BLaER1 treated with 17β-estradiol and CSF1 and Interleukin-3, amounts not matched to agents 10 nM and 100 nM (cell line): Measurements from ENCODE around the gene FN3KRP.

ENCODE experiments used
- H3K27ac ChIP-seq, 11 experiments: shearing (Covaris generic); formaldehyde crosslinking; 2 replicates each; pipeline ENCODE4 v1.8.1; 2022
- H3K27me3 ChIP-seq, 11 experiments: shearing (Covaris generic); formaldehyde crosslinking; 2 replicates each; pipeline ENCODE4 v1.8.1; 2022
- H3K36me3 ChIP-seq, 11 experiments: shearing (Covaris generic); formaldehyde crosslinking; 2 replicates each; pipeline ENCODE4 v1.8.1; 2022
- H3K4me1 ChIP-seq, 10 experiments: shearing (Covaris generic); formaldehyde crosslinking; 2 replicates each; pipeline ENCODE4 v1.8.1; 2022
- H3K4me2 ChIP-seq, 11 experiments: shearing (Covaris generic); formaldehyde crosslinking; 2 replicates each; pipeline ENCODE4 v1.8.1; 2022
- H3K4me3 ChIP-seq, 10 experiments: shearing (Covaris generic); formaldehyde crosslinking; 2 replicates each; pipeline ENCODE4 v1.8.1; 2022
- H3K9ac ChIP-seq, 11 experiments: shearing (Covaris generic); formaldehyde crosslinking; 2 replicates each; pipeline ENCODE4 v1.8.1; 2022
- H3K9me3 ChIP-seq, 11 experiments: shearing (Covaris generic); formaldehyde crosslinking; replicated peaks in 1 of 11; 2 replicates each; pipeline ENCODE4 v1.8.1; 2022
- H4K20me1 ChIP-seq, 11 experiments: shearing (Covaris generic); formaldehyde crosslinking; 2 replicates each; pipeline ENCODE4 v1.8.1; 2022
- Cebpa-rat ChIP-seq, 11 experiments: shearing (Covaris generic); IDR thresholded peaks; 2 replicates each; pipeline ENCODE4 v1.8.1; 2022

The FN3KRP gene

GRCh38 chr17:82751571-82752370, 35.3 kb downstream of the FN3KRP start, which contains the start of gene TBCD:
Gene TBCD (plus strand): TSS chr17:82752065. CDS start chr17:82752194, 129 bp downstream.
- peak within 1 kb of the TSS; percentile 82 to 92 (median 86) for H3K9ac ChIP-seq
- peaks cover 21 to 36% (median 28%) of the 10 kb centered on the region in 10 experiments for H3K4me1 ChIP-seq
- H3K27me3 ChIP-seq, result no peaks in the 10 kb centered on the region
- H3K36me3 ChIP-seq, result peaks cover 0 to 34% (median 22%) of the 10 kb centered on the region in 11 experiments; a peak in 19 of 22 replicates
- H3K9me3 ChIP-seq, result peaks cover 9 to 37% (median 35%) of the 10 kb centered on the region in 11 experiments; a peak in 20 of 22 replicates
- peaks cover 0 to 48% (median 42%) of the 10 kb centered on the region in 11 experiments; a peak in 16 of 22 replicates for H4K20me1 ChIP-seq
- H3K4me3 ChIP-seq, result peak within 1 kb of the TSS; percentile 77 to 99 (median 94)
- H3K4me2 ChIP-seq, result peak within 1 kb of the TSS; percentile 85 to 100 (median 98)
- no peak for TF ChIP-seq Cebpa-rat (IDR thresholded peaks at IDR 0.05)
- H3K27ac ChIP-seq, result peak within 1 kb of the TSS; percentile 64 to 93 (median 87); a peak in 21 of 22 replicates

GRCh38 chr17:82752371-82753200, 36.1 kb downstream of the FN3KRP start:
- H3K9ac ChIP-seq, result peak overlapping the region; percentile 82 to 92 (median 86)
- H3K4me3 ChIP-seq, result peak overlapping the region; percentile 77 to 99 (median 94)
- H3K27ac ChIP-seq, result peak overlapping the region; percentile 64 to 93 (median 87); a peak in 21 of 22 replicates
- peaks cover 0 to 56% (median 42%) of the 10 kb centered on the region in 11 experiments; a peak in 16 of 22 replicates for H4K20me1 ChIP-seq
- TF ChIP-seq Cebpa-rat (IDR thresholded peaks at IDR 0.05), result no peak
- H3K4me1 ChIP-seq, result peaks cover 21 to 36% (median 28%) of the 10 kb centered on the region in 10 experiments
- peaks cover 0 to 38% (median 25%) of the 10 kb centered on the region in 11 experiments; a peak in 19 of 22 replicates for H3K36me3 ChIP-seq
- H3K4me2 ChIP-seq, result peak overlapping the region; percentile 85 to 100 (median 98)
- H3K27me3 ChIP-seq, result no peaks in the 10 kb centered on the region
- H3K9me3 ChIP-seq, result peaks cover 1 to 29% (median 28%) of the 10 kb centered on the region in 11 experiments; a peak in 19 of 22 replicates

DNA sequence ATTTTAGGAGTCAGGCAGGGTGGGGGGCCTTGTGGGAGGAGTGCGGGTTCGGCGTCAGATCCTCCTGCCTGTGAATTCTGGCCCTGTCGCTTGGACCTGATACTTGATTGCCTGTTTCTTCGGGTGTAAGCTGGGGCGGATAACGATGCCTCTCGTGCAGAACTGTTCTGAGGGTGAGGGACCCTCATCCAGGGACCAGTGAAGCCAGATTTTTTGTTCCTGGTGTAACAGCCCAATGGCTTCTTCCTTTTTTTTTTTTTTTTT, 36.6 kb downstream of the FN3KRP start:
- peak overlapping the region; percentile 82 to 92 (median 86); a peak in 21 of 22 replicates for H3K9ac ChIP-seq
- H3K9me3 ChIP-seq, result peaks cover 0 to 24% (median 23%) of the 10 kb centered on the region in 11 experiments; a peak in 18 of 22 replicates
- peak overlapping the region in 1 of 11 experiments; percentile 80; a peak in 2 of 22 replicates for H3K27ac ChIP-seq
- H3K36me3 ChIP-seq, result peaks cover 0 to 43% (median 28%) of the 10 kb centered on the region in 11 experiments; a peak in 19 of 22 replicates
- H3K27me3 ChIP-seq, result no peaks in the 10 kb centered on the region
- H3K4me3 ChIP-seq, result peak overlapping the region; percentile 77 to 99 (median 94)
- H4K20me1 ChIP-seq, result peaks cover 0 to 61% (median 42%) of the 10 kb centered on the region in 11 experiments; a peak in 16 of 22 replicates
- TF ChIP-seq Cebpa-rat (IDR thresholded peaks at IDR 0.05), result no peak
- peak overlapping the region; percentile 85 to 100 (median 98) for H3K4me2 ChIP-seq
- peaks cover 21 to 36% (median 28%) of the 10 kb centered on the region in 10 experiments for H3K4me1 ChIP-seq

GRCh38 chr17:82754297-82755208, 38.0 kb downstream of the FN3KRP start:
- Histone ChIP-seq H3K4me3 (no peak overlapping the region), H3K27ac (no peak overlapping the region)

GRCh38 chr17:82756166-82756565, 39.7 kb downstream of the FN3KRP start:
- H4K20me1 ChIP-seq, result peaks cover 0 to 86% (median 44%) of the 10 kb centered on the region in 11 experiments; a peak in 16 of 22 replicates
- no peaks in the 10 kb centered on the region for H3K9me3 ChIP-seq
- TF ChIP-seq Cebpa-rat (IDR thresholded peaks at IDR 0.05), result no peak
- H3K4me2 ChIP-seq, result peak overlapping the region in 4 of 11 experiments; percentile 9 to 66 (median 27); a peak in 4 of 22 replicates
- peak overlapping the region in 2 of 11 experiments; percentile 11 to 14; a peak in 2 of 22 replicates for H3K9ac ChIP-seq
- H3K27ac ChIP-seq, result no peak overlapping the region
- peaks cover 0 to 56% (median 42%) of the 10 kb centered on the region in 11 experiments; a peak in 20 of 22 replicates for H3K36me3 ChIP-seq
- no peaks in the 10 kb centered on the region for H3K27me3 ChIP-seq
- peaks cover 21 to 36% (median 28%) of the 10 kb centered on the region in 10 experiments for H3K4me1 ChIP-seq
- no peak overlapping the region for H3K4me3 ChIP-seq

More at GRCh38 chr17:82754297-82755208, 38.0 kb downstream of the FN3KRP start:
- H3K27me3 ChIP-seq, result no peaks in the 10 kb centered on the region
- no peak for TF ChIP-seq Cebpa-rat (IDR thresholded peaks at IDR 0.05)
- peaks cover 0 to 10% (median 9%) of the 10 kb centered on the region in 11 experiments; a peak in 16 of 22 replicates for H3K9me3 ChIP-seq
- peaks cover 0 to 72% (median 42%) of the 10 kb centered on the region in 11 experiments; a peak in 16 of 22 replicates for H4K20me1 ChIP-seq
- H3K4me1 ChIP-seq, result peaks cover 21 to 36% (median 28%) of the 10 kb centered on the region in 10 experiments
- H3K4me2 ChIP-seq, result peak overlapping the region in 10 of 11 experiments; percentile 6 to 100 (median 96); a peak in 13 of 22 replicates
- H3K9ac ChIP-seq, result peak overlapping the region in 4 of 11 experiments; percentile 0 to 18 (median 8); a peak in 3 of 22 replicates
- peaks cover 0 to 41% (median 29%) of the 10 kb centered on the region in 11 experiments; a peak in 20 of 22 replicates for H3K36me3 ChIP-seq

DNA sequence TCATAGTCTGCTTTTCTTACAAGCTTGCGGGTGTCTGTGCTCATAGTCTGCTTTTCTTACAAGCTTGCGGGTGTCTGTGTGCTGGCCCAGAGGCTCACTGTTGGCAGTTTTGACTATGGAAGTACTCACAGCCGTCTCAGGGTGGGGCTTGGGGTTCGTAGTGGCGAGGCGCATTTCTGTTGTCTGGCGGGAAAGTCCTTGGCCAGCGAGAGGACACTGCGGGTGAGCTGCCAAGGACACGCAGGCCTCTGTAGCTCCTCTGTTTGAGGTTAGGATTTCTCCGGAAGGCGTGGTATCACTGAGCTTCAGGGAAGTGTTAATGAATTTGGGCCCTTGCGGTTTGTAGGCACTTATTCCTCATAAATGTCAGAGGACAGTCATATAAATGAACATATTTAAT, 48.9 kb downstream of the FN3KRP start:
- no peaks in the 10 kb centered on the region for H3K9me3 ChIP-seq
- peaks cover 0 to 60% (median 6%) of the 10 kb centered on the region in 11 experiments; a peak in 10 of 22 replicates for H4K20me1 ChIP-seq
- H3K4me2 ChIP-seq, result no peak overlapping the region
- no peak for TF ChIP-seq Cebpa-rat (IDR thresholded peaks at IDR 0.05)
- H3K36me3 ChIP-seq, result peaks cover 40 to 95% (median 89%) of the 10 kb centered on the region in 11 experiments
- H3K4me3 ChIP-seq, result no peak overlapping the region
- 0 out of 22 replicates have a peak overlapping the region, but pooled peaks of 1 of the 11 experiments have one; percentile 32 for H3K9ac ChIP-seq
- no peaks in the 10 kb centered on the region for H3K27me3 ChIP-seq
- H3K27ac ChIP-seq, result no peak overlapping the region
- H3K4me1 ChIP-seq, result peaks cover 10 to 18% (median 17%) of the 10 kb centered on the region in 10 experiments

DNA sequence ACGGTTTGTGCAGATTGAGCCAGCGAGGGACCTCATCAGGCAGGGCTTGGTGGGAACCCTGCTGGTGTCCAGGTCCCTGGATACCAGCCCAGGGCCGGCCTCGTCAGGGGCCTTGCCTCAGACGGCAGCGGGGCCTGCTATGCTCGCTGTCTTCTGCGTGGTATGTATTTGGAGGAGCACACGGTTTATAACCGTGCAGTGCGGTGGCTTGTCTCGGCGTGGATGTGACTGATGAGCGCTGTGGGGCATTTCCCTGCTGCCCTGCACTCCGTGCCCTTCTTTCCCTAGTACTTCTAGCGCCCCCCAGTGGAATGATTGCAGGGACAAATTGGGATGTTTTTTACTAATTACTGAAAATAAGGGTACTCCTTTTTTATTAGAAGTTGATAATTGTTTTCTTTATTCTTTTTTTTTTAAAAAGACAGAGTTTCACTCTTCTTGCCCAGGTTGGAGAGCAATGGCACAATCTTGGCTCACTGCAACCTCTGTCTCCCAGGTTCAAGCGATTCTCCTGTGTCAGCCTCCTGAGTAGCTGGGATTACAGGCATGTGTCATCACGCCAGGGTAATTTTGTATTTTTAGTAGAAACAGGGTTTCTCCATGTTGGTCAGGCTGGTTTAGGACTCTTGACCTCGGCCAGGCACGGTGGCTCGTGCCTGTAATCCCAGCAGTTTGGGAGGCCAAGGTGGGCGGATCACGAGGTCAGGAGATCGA, 50.7 kb downstream of the FN3KRP start:
- Histone ChIP-seq H3K4me2 (peak overlapping the region; percentile 27 to 58 (median 36); a peak in 14 of 22 replicates), H3K36me3 (peaks cover 47 to 95% (median 91%) of the 10 kb centered on the region in 11 experiments), H3K4me1 (peaks cover 10 to 28% (median 19%) of the 10 kb centered on the region in 10 experiments), H3K9ac (peak overlapping the region in 1 of 11 experiments; percentile 36; a peak in 1 of 22 replicates), H4K20me1 (peaks cover 0 to 49% (median 12%) of the 10 kb centered on the region in 11 experiments; a peak in 11 of 22 replicates), H3K4me3 (no peak overlapping the region), H3K9me3 (no peaks in the 10 kb centered on the region), H3K27me3 (no peaks in the 10 kb centered on the region), H3K27ac (no peak overlapping the region)
- no peak for TF ChIP-seq Cebpa-rat (IDR thresholded peaks at IDR 0.05)
